Hepatocyte (in vitro differentiated cells): ENCODE data around the gene C1orf52.

Source experiments
- EZH2 ChIP-seq: fragments of 200-600 bp; sonication (generic); IDR thresholded peaks from 2 replicates; pipeline ENCODE4 v1.6.1; 2016; ENCODE audit warnings: antibody characterized with exemption, mild to moderate bottlenecking, borderline replicate concordance
- TF ChIP-seq, protein P1 (sequence below): fragments of 200-600 bp; sonication (generic); IDR thresholded peaks from 2 replicates; pipeline ENCODE4 v1.5.1; 2016; ENCODE audit warnings: antibody characterized with exemption, mild to moderate bottlenecking; ENCODE audit not compliant: poor library complexity

DNA sequence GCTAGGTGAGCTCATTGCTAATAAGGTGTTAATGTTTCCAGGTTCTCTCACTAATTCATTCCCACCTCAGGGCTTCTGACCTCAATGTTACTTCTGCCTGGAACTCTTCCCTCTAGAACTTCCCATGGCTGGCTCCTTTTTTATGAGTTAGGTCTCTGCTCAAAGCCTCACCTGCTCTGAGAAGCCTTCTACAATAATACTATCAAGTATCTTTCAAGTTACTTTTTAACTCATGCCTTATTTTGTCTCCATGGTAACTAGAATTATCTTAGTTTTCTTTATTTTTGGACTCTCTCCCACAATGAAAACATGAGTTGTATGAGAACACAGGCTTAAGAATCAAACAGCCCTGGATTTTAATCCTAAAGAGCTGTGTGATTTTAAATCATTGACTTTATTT is 3.5 kb upstream of the C1orf52 start:
- TF ChIP-seq, protein P1, sequence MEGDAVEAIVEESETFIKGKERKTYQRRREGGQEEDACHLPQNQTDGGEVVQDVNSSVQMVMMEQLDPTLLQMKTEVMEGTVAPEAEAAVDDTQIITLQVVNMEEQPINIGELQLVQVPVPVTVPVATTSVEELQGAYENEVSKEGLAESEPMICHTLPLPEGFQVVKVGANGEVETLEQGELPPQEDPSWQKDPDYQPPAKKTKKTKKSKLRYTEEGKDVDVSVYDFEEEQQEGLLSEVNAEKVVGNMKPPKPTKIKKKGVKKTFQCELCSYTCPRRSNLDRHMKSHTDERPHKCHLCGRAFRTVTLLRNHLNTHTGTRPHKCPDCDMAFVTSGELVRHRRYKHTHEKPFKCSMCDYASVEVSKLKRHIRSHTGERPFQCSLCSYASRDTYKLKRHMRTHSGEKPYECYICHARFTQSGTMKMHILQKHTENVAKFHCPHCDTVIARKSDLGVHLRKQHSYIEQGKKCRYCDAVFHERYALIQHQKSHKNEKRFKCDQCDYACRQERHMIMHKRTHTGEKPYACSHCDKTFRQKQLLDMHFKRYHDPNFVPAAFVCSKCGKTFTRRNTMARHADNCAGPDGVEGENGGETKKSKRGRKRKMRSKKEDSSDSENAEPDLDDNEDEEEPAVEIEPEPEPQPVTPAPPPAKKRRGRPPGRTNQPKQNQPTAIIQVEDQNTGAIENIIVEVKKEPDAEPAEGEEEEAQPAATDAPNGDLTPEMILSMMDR: no peak
- no peak for TF ChIP-seq EZH2
